ENCODE results near the gene TSR3.

Gene TSR3

GRCh38 chr16:1361685-1362360, 10.1 kb upstream of the TSR3 start:
- no peak overlapping the region for H3K27ac ChIP-seq
- TF ChIP-seq ZFX (IDR thresholded peaks at IDR 0.05; ENCODE audit: borderline replicate concordance) (no peak), CTCF (IDR thresholded peaks at IDR 0.05) (no peak)

- TF ChIP-seq CTCF (IDR thresholded peaks at IDR 0.05) (no peak), ZFX (IDR thresholded peaks at IDR 0.05; ENCODE audit: borderline replicate concordance) (no peak)
These were observed 6.4 kb upstream of the TSR3 start for GRCh38 chr16:1357906-1358566.

GRCh38 chr16:1356061-1356900, 4.6 kb upstream of the TSR3 start:
- no peak overlapping the region for H3K27ac ChIP-seq
- TF ChIP-seq CTCF (IDR thresholded peaks at IDR 0.05) (no peak), ZFX (IDR thresholded peaks at IDR 0.05; ENCODE audit: borderline replicate concordance) (no peak)

More at GRCh38 chr16:1357906-1358566, 6.4 kb upstream of the TSR3 start:
- H3K27ac ChIP-seq, result no peak overlapping the region; the same call in 1 of the 2 replicates

GRCh38 chr16:1355591-1355990, 3.9 kb upstream of the TSR3 start:
- no peak overlapping the region for H3K27ac ChIP-seq
- TF ChIP-seq ZFX (IDR thresholded peaks at IDR 0.05; ENCODE audit: borderline replicate concordance) (no peak), CTCF (IDR thresholded peaks at IDR 0.05) (no peak)

GRCh38 chr16:1354815-1355540, 3.3 kb upstream of the TSR3 start:
- TF ChIP-seq ZFX (IDR thresholded peaks at IDR 0.05; ENCODE audit: borderline replicate concordance) (no peak), CTCF (IDR thresholded peaks at IDR 0.05) (no peak)

GRCh38 chr16:1351215-1351581, 480 bp downstream of the TSR3 start:
- TF ChIP-seq CTCF (IDR thresholded peaks at IDR 0.05) (no peak), ZFX (IDR thresholded peaks at IDR 0.05; ENCODE audit: borderline replicate concordance) (no peak)
- H3K27ac ChIP-seq, result peak overlapping the region; percentile 52

More at GRCh38 chr16:1354815-1355540, 3.3 kb upstream of the TSR3 start:
- no peak overlapping the region for H3K27ac ChIP-seq

Measured in 22Rv1 (cell line).